IMR-90 (cell line): ENCODE results near the gene C3AR1. TPM values are rescaled to one million over a fixed set of nuclear protein-coding genes. Genes with fewer than 3 reads are reported as not detected.
"Not testable (repeated sequence)": the region's sequence is repeated elsewhere in the genome, so short reads cannot be mapped to it uniquely, and the experiment has no call there.

Source experiments
- ATAC-seq: fragments of 200-7000 bp; cut with Tn5 transposase; 2 replicates; pipeline ENCODE4 v1.9.1; 2020; ENCODE audit warnings: low read depth, mild to moderate bottlenecking, moderate library complexity
- BruUV-seq: library from RNA; stranded (reverse); fragments of 400-500 nt; replicated peaks from 2 replicates; lab custom pipeline; 2021; lab: Mats Ljungman, UMichigan
- CTCF ChIA-PET: fragments of 300-600 bp; formaldehyde crosslinking; extraction: SDS; loops from one replicate; lab custom pipeline; 2021; ENCODE audit warnings: antibody characterized with exemption; lab: Yijun Ruan, JAX
- POLR2A ChIA-PET: fragments of 300-600 bp; sonication (Branson Sonifier 250); formaldehyde crosslinking; loops from one replicate; lab custom pipeline; 2022; ENCODE audit warnings: antibody characterized with exemption; ENCODE audit not compliant: unreplicated experiment; lab: Charles Lee
- DNase-seq: peaks from one replicate; pipeline ENCODE4 v3.0.0; 2013
- H2AFZ ChIP-seq: replicated peaks from 2 replicates; pipeline ENCODE3; 2013; ENCODE audit warnings: low read length, mild to moderate bottlenecking; ENCODE audit not compliant: poor library complexity
- H2AK5ac ChIP-seq: 2 replicates; pipeline ENCODE4 v1.6.1; 2013; ENCODE audit warnings: low read depth, low read length, inconsistent platforms
- H2AK9ac ChIP-seq: replicated peaks from 2 replicates; pipeline ENCODE3; 2013; ENCODE audit warnings: mild to moderate bottlenecking, low read depth, low read length, moderate library complexity; ENCODE audit not compliant: poor library complexity
- H2BK120ac ChIP-seq: 2 replicates; pipeline ENCODE4 v1.6.1; 2013; ENCODE audit warnings: low read depth, low read length, inconsistent platforms
- H2BK15ac ChIP-seq: 3 replicates; pipeline ENCODE4 v1.6.1; 2013; ENCODE audit warnings: low read depth, low read length, inconsistent platforms
- H2BK20ac ChIP-seq: 2 replicates; pipeline ENCODE4 v1.6.1; 2013; ENCODE audit warnings: low read depth, mild to moderate bottlenecking, inconsistent platforms, low read length, moderate library complexity
- H2BK5ac ChIP-seq: 2 replicates; pipeline ENCODE4 v1.6.1; 2013; ENCODE audit warnings: mild to moderate bottlenecking, low read depth, low read length, inconsistent platforms; ENCODE audit not compliant: poor library complexity, severe bottlenecking
- H3K14ac ChIP-seq: replicated peaks from 2 replicates; pipeline ENCODE4 v1.6.1; 2013; ENCODE audit warnings: low read depth, low read length, inconsistent platforms
- H3K18ac ChIP-seq: 2 replicates; pipeline ENCODE4 v1.6.1; 2013; ENCODE audit warnings: low read depth, low read length, control low read depth
- H3K23ac ChIP-seq: 2 replicates; pipeline ENCODE4 v1.6.1; 2013; ENCODE audit warnings: low read depth, low read length, inconsistent platforms
- H3K27ac ChIP-seq: 2 replicates; pipeline ENCODE4 v1.5.1; 2013; ENCODE audit warnings: mild to moderate bottlenecking, control low read depth, low read length; ENCODE audit not compliant: insufficient read depth
- H3K27me3 ChIP-seq: 2 replicates; pipeline ENCODE4 v1.6.1; 2013; ENCODE audit warnings: low read length; ENCODE audit not compliant: control insufficient read depth, insufficient read depth
- H3K36me3 ChIP-seq: 2 replicates; pipeline ENCODE4 v1.6.1; 2013; ENCODE audit warnings: low read length, mixed read lengths; ENCODE audit not compliant: control insufficient read depth, insufficient read depth
- H3K4ac ChIP-seq: 2 replicates; pipeline ENCODE4 v1.6.1; 2013; ENCODE audit warnings: low read depth, low read length, inconsistent platforms
- H3K4me1 ChIP-seq: 2 replicates; pipeline ENCODE4 v1.6.1; 2013; ENCODE audit warnings: low read length, mixed read lengths; ENCODE audit not compliant: control insufficient read depth, insufficient read depth
- H3K4me2 ChIP-seq: 2 replicates; pipeline ENCODE4 v1.6.1; 2013; ENCODE audit warnings: low read depth, mild to moderate bottlenecking, control low read depth, low read length, moderate library complexity
- H3K4me3 ChIP-seq: 2 replicates; pipeline ENCODE4 v1.5.1; 2013; ENCODE audit warnings: low read depth, mild to moderate bottlenecking, control low read depth, low read length, moderate library complexity; ENCODE audit not compliant: insufficient read depth
- H3K56ac ChIP-seq: 2 replicates; pipeline ENCODE4 v1.6.1; 2013; ENCODE audit warnings: low read length, inconsistent platforms; ENCODE audit not compliant: insufficient read depth; ENCODE audit errors: extremely low read depth
- H3K79me1 ChIP-seq, 2 experiments: 2 replicates each; pipeline ENCODE4 v1.6.1; 2013; ENCODE audit warnings: low read length in 2 of 2, inconsistent platforms in 1 of 2, low read depth in 1 of 2
- H3K9ac ChIP-seq: 2 replicates; pipeline ENCODE4 v1.6.1; 2013; ENCODE audit warnings: low read depth, low read length, control low read depth
- H3K9me1 ChIP-seq: 2 replicates; pipeline ENCODE4 v1.6.1; 2013; ENCODE audit warnings: low read length, inconsistent platforms; ENCODE audit not compliant: insufficient read depth
- H3K9me3 ChIP-seq: 2 replicates; pipeline ENCODE4 v1.6.1; 2013; ENCODE audit warnings: low read length; ENCODE audit not compliant: control insufficient read depth, insufficient read depth
- H4K20me1 ChIP-seq: 2 replicates; pipeline ENCODE4 v1.6.1; 2013; ENCODE audit warnings: low read length, inconsistent platforms; ENCODE audit not compliant: insufficient read depth
- H4K5ac ChIP-seq: 2 replicates; pipeline ENCODE4 v1.6.1; 2013; ENCODE audit warnings: mild to moderate bottlenecking, low read depth, low read length, control low read depth
- H4K8ac ChIP-seq, 2 experiments: 2 replicates each; pipeline ENCODE4 v1.6.1; 2013; ENCODE audit warnings: low read depth in 2 of 2, low read length in 2 of 2, control low read depth in 1 of 2, inconsistent platforms in 1 of 2
- H4K91ac ChIP-seq: 2 replicates; pipeline ENCODE4 v1.6.1; 2013; ENCODE audit warnings: low read depth, low read length, inconsistent platforms; ENCODE audit not compliant: insufficient read depth
- CHD1 ChIP-seq: IDR thresholded peaks from 2 replicates; pipeline ENCODE4 v1.6.1; 2012; ENCODE audit warnings: low read depth, low read length, improper control_type of control experiment
- MXI1 ChIP-seq: IDR thresholded peaks from 2 replicates; pipeline ENCODE4 v1.6.1; 2012; ENCODE audit warnings: low read depth, mild to moderate bottlenecking, low read length, moderate library complexity, borderline replicate concordance
- NFE2L2 ChIP-seq: fragments of 150-350 bp; IDR thresholded peaks from 2 replicates; pipeline ENCODE4 v1.6.1; 2016; ENCODE audit warnings: low read depth, mild to moderate bottlenecking, low read length
- SMC3 ChIP-seq: fragments of 150-350 bp; IDR thresholded peaks from 2 replicates; pipeline ENCODE4 v1.6.1; 2016; ENCODE audit warnings: low read depth, mild to moderate bottlenecking, antibody characterized with exemption, low read length, moderate library complexity
- WGBS, 2 experiments: methylation state at CpG; one replicate each; pipeline versions ENCODE4 v1.1.5 to v1.1.7; 2013; ENCODE audit warnings: missing lambda C conversion rate in 2 of 2; ENCODE audit not compliant: insufficient read length in 1 of 2; ENCODE audit errors: extremely low coverage in 2 of 2; 5-methylcytosine and 5-hydroxymethylcytosine counted together
- dilution Hi-C: fragments of 300-500 bp; cut with HindIII; formaldehyde crosslinking; loops from one replicate; pipeline ENCODE4 v1.14.3; 2018; ENCODE audit warnings: low sequenced_read_pairs; ENCODE audit not compliant: unreplicated experiment
- in situ Hi-C: fragments of 300-500 bp; cut with MboI; formaldehyde crosslinking; loops from 3 replicates; pipeline ENCODE4 v1.14.3; 2019; ENCODE audit warnings: low sequenced_read_pairs, inconsistent platforms, mixed read lengths
- intact Hi-C: fragments of 100-400 bp; cut with micrococcal nuclease; formaldehyde crosslinking; loops from 2 replicates; pipeline ENCODE4 v1.10.0; 2022
- polyA plus RNA-seq, 3 experiments: library from polyadenylated mRNA; depleted of rRNA; stranded (reverse); fragments of >200 nt; gene quantifications; 2 replicates each; pipeline ENCODE4 v1.2.3, GENCODE V29; 2012; ENCODE audit warnings: low replicate concordance in 1 of 3
- total RNA-seq: library from RNA; depleted of rRNA; stranded (reverse); fragments of >200 nt; gene quantifications from 2 replicates; pipeline ENCODE4 v1.2.3, GENCODE V29; 2012
- TF ChIP-seq, protein P1 (sequence below): fragments of 150-350 bp; IDR thresholded peaks from 2 replicates; pipeline ENCODE4 v1.6.1; 2016; ENCODE audit warnings: low read depth, mild to moderate bottlenecking, low read length, moderate library complexity, borderline replicate concordance

Gene C3AR1
- total and polyA plus RNA-seq, 2 of the 4 experiments (the other 2 are of a cell fraction): 0.31 to 0.36 TPM

DNA sequence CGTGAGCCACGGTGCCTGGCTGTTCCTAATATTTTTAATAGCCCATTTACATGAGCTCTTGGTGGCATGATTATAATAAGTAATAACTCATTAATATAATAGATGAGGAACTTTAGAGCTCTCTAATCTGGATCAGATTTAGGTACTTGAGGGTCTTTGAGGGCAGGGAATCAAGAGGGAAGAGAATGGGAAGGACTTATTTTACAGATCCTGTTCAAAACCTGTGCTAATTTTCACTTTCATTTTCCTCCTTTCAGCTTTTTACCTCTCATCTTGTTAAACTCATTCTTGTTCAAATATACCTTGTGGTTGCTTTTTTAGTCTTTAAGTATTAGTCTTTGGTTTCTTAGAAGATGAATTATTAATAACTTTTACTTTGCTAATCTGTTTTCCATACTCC, 21.5 kb upstream of the C3AR1 start:
- DNase-seq: no peak
- no peak overlapping the region for H3K4me2 ChIP-seq
- no peak overlapping the region for H3K27ac ChIP-seq
- dilution Hi-C loops: no loop called here
- no peak overlapping the region for H3K4ac ChIP-seq
- no peak overlapping the region for H3K23ac ChIP-seq
- no peak overlapping the region for H2BK20ac ChIP-seq
- H2AK5ac ChIP-seq: no peak overlapping the region
- H4K91ac ChIP-seq: no peak overlapping the region
- TF ChIP-seq MXI1 (no peak), SMC3 (no peak), NFE2L2 (no peak), CHD1 (no peak)
- TF ChIP-seq, protein P1, sequence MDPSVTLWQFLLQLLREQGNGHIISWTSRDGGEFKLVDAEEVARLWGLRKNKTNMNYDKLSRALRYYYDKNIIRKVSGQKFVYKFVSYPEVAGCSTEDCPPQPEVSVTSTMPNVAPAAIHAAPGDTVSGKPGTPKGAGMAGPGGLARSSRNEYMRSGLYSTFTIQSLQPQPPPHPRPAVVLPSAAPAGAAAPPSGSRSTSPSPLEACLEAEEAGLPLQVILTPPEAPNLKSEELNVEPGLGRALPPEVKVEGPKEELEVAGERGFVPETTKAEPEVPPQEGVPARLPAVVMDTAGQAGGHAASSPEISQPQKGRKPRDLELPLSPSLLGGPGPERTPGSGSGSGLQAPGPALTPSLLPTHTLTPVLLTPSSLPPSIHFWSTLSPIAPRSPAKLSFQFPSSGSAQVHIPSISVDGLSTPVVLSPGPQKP: no peak
- no peak for ATAC-seq
- intact Hi-C loops: no loop called here
- no peak overlapping the region for H3K4me3 ChIP-seq
- BruUV-seq: no TSS peak
- 0 out of 2 replicates have a peak, but pooled peaks cover 6% of the 10 kb centered on the region for H4K20me1 ChIP-seq
- no peaks in the 10 kb centered on the region for H3K27me3 ChIP-seq
- H4K5ac ChIP-seq: no peak overlapping the region
- H4K8ac ChIP-seq: no peak overlapping the region
- H3K18ac ChIP-seq: no peak overlapping the region
- no peak overlapping the region for H3K56ac ChIP-seq
- no peak overlapping the region for H3K14ac ChIP-seq
- H3K79me1 ChIP-seq: peaks cover 12 to 46% of the 10 kb centered on the region in 2 experiments
- H2AK9ac ChIP-seq: no peak overlapping the region
- no peak overlapping the region for H2AFZ ChIP-seq
- in situ Hi-C loops: no loop called here
- no peaks in the 10 kb centered on the region for H3K9me3 ChIP-seq
- ChIA-PET CTCF (interaction anchor here (1.1 kb wide), 1 partner anchor 42 kb away, joined by 3 read pairs; no protein-coding TSS in a partner anchor), POLR2A (no interaction called here)
- WGBS, 2 experiments: no CpG with 5 or more reads among the region's 2 CpGs
- H2BK15ac ChIP-seq: no peak overlapping the region
- 0 out of 2 replicates have a peak, but pooled peaks cover 3% of the 10 kb centered on the region for H3K9me1 ChIP-seq
- no peak overlapping the region for H3K9ac ChIP-seq
- no peak overlapping the region for H2BK120ac ChIP-seq
- peaks cover 20% of the 10 kb centered on the region for H3K36me3 ChIP-seq
- no peak overlapping the region for H2BK5ac ChIP-seq
- no peaks in the 10 kb centered on the region for H3K4me1 ChIP-seq

DNA sequence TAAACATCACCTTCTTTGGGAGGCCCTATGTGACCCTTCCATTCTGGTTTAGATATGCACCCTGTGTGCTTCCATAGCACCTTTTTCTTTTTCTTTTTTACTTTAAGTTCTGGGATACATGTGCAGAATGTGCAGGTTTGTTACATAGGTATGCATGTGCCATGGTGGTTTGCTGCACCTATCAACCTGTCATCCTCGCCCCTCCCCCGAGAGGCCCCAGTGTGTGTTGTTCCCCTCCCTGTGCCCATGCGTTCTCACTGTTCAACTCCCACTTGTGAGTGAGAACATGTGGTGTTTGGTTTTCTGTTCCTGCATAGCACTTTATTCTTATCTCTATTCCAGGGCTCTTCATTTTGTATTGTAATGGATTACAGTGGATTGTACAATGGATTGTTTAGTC, 18.2 kb upstream of the C3AR1 start:
- dilution Hi-C loops, H4K5ac ChIP-seq, H3K9me3 ChIP-seq, H3K27ac ChIP-seq, H3K23ac ChIP-seq, H3K9ac ChIP-seq, H3K9me1 ChIP-seq, H4K20me1 ChIP-seq, H2BK120ac ChIP-seq, H3K4me3 ChIP-seq, H3K36me3 ChIP-seq, H3K14ac ChIP-seq, H3K4me1 ChIP-seq, H2AFZ ChIP-seq, H3K4ac ChIP-seq, H2AK5ac ChIP-seq, H4K8ac ChIP-seq, H2BK15ac ChIP-seq, intact Hi-C loops, H3K56ac ChIP-seq, DNase-seq, H3K4me2 ChIP-seq, H2AK9ac ChIP-seq, H3K18ac ChIP-seq, H2BK20ac ChIP-seq, H3K27me3 ChIP-seq, ATAC-seq, H2BK5ac ChIP-seq, POLR2A ChIA-PET, H4K91ac ChIP-seq, BruUV-seq, in situ Hi-C loops, CTCF ChIA-PET: not testable (repeated sequence)
- peaks cover 17 to 56% of the 10 kb centered on the region in 2 experiments for H3K79me1 ChIP-seq
- WGBS, 2 experiments: no CpG with 5 or more reads among the region's 3 CpGs
